Subcutaneous adipose tissue (tissue), 4 donors: Measurements from ENCODE around the gene ABCA7. TPM values are rescaled to one million over a fixed set of nuclear protein-coding genes. Genes with fewer than 3 reads are reported as not detected.

Source experiments
- CTCF ChIP-seq: fragments of 450-650 bp; IDR thresholded peaks from one replicate; pipeline ENCODE4 v1.5.1; 2016; ENCODE audit warnings: low read depth, mild to moderate bottlenecking, control low read depth, antibody characterized with exemption, moderate library complexity
- total RNA-seq, 4 donors: library from RNA; depleted of rRNA; stranded (reverse); fragments of >200 nt; gene quantifications; one replicate each; pipeline ENCODE4 v1.1.0, GENCODE V29; 2016

ABCA7 gene
- total RNA-seq, 4 donors from 2014 or later: 3.4 to 35.2 (median 12.2) TPM

GRCh38 chr19:1019616-1019961 is 20.3 kb upstream of the ABCA7 start:
- TF ChIP-seq CTCF: no peak

GRCh38 chr19:1019980-1020867 is 19.7 kb upstream of the ABCA7 start:
- TF ChIP-seq CTCF: no peak

GRCh38 chr19:1020868-1021425 is 19.0 kb upstream of the ABCA7 start, which contains the start of gene TMEM259:
TMEM259 (minus strand) TSS chr19:1021123; CDS start chr19:1020996, 127 bp downstream.
- TF ChIP-seq CTCF: no peak

- TF ChIP-seq CTCF: no peak
Observed at GRCh38 chr19:1025960-1026782, 13.7 kb upstream of the ABCA7 start, which contains the start of gene CNN2. CNN2 (plus strand) TSS chr19:1026608; CDS start chr19:1026662, 54 bp downstream.

GRCh38 chr19:1026783-1027649 is 12.9 kb upstream of the ABCA7 start:
- no peak for TF ChIP-seq CTCF

- no peak for TF ChIP-seq CTCF
Observed at GRCh38 chr19:1027650-1028061, 12.3 kb upstream of the ABCA7 start.
